Measurements from ENCODE around the gene CLDN12.

Gene CLDN12

GRCh38 chr7:90403174-90404113 lies at the start of gene CLDN12:
TSS of gene CLDN12 (plus strand) at chr7:90403461. CDS start at chr7:90412677, 9,216 bp downstream.
- peak; percentile 75 for DNase-seq (ENCODE audit: low spot score)

GRCh38 chr7:90383422-90383821 lies 19.8 kb upstream of the CLDN12 start:
- no peak for DNase-seq (ENCODE audit: low spot score)

- DNase-seq (ENCODE audit: low spot score): no peak
These were observed 19.4 kb upstream of the CLDN12 start for GRCh38 chr7:90383861-90384260.

- no peak for DNase-seq (ENCODE audit: low spot score)
These were observed 18.8 kb upstream of the CLDN12 start for GRCh38 chr7:90384433-90384832.

GRCh38 chr7:90387470-90388240 lies 15.6 kb upstream of the CLDN12 start:
- DNase-seq (ENCODE audit: low spot score): no peak

- DNase-seq (ENCODE audit: low spot score): no peak
These were observed 12.3 kb upstream of the CLDN12 start for GRCh38 chr7:90390926-90391325.

GRCh38 chr7:90391488-90391887 lies 11.8 kb upstream of the CLDN12 start:
- DNase-seq (ENCODE audit: low spot score): no peak

- no peak for DNase-seq (ENCODE audit: low spot score)
These were observed 6.8 kb upstream of the CLDN12 start for GRCh38 chr7:90396420-90396819.

GRCh38 chr7:90401989-90402388 lies 1.3 kb upstream of the CLDN12 start:
- DNase-seq (ENCODE audit: low spot score): no peak

- no peak for DNase-seq (ENCODE audit: low spot score)
These were observed 482 bp upstream of the CLDN12 start for GRCh38 chr7:90402785-90403173.

GRCh38 chr7:90404777-90405176 lies 1.5 kb downstream of the CLDN12 start:
- no peak for DNase-seq (ENCODE audit: low spot score)

GRCh38 chr7:90407484-90407821 lies 4.2 kb downstream of the CLDN12 start:
- peak; percentile 89 for DNase-seq (ENCODE audit: low spot score)

GRCh38 chr7:90408142-90408541 lies 4.9 kb downstream of the CLDN12 start:
- no peak for DNase-seq (ENCODE audit: low spot score)

GRCh38 chr7:90409667-90410066 lies 6.4 kb downstream of the CLDN12 start:
- no peak for DNase-seq (ENCODE audit: low spot score)

GRCh38 chr7:90411510-90411909 lies 8.2 kb downstream of the CLDN12 start:
- no peak for DNase-seq (ENCODE audit: low spot score)

GRCh38 chr7:90412458-90413184 lies 9.4 kb downstream of the CLDN12 start:
- DNase-seq (ENCODE audit: low spot score): no peak

- no peak for DNase-seq (ENCODE audit: low spot score)
These were observed 9.9 kb downstream of the CLDN12 start for GRCh38 chr7:90413185-90413528.

- no peak for DNase-seq (ENCODE audit: low spot score)
These were observed 18.4 kb downstream of the CLDN12 start for GRCh38 chr7:90421651-90422050.

GRCh38 chr7:90424720-90425119 lies 21.5 kb downstream of the CLDN12 start:
- DNase-seq (ENCODE audit: low spot score): no peak

GRCh38 chr7:90425376-90425775 lies 22.1 kb downstream of the CLDN12 start:
- DNase-seq (ENCODE audit: low spot score): no peak

- DNase-seq (ENCODE audit: low spot score): no peak
These were observed 27.6 kb downstream of the CLDN12 start for GRCh38 chr7:90430614-90431460.

- DNase-seq (ENCODE audit: low spot score): no peak
These were observed 29.5 kb downstream of the CLDN12 start for GRCh38 chr7:90432752-90433151.
